Measurements from ENCODE around the gene TMTC2.

TMTC2 gene

GRCh38 chr12:82886671-82887340 lies 200.1 kb downstream of the TMTC2 start:
- TF ChIP-seq CTCF (conservative IDR thresholded peaks at IDR 0.05; ENCODE audit: low read depth, low read length) = no peak
- H3K79me2 ChIP-seq (ENCODE audit: insufficient read depth, low read depth) = no peaks in the 10 kb centered on the region
- no peaks in the 10 kb centered on the region for H4K20me1 ChIP-seq (ENCODE audit: insufficient read depth)
- H2AFZ ChIP-seq (ENCODE audit: low read depth) = no peak overlapping the region
- no peak overlapping the region for H3K4me3 ChIP-seq (IDR thresholded peaks at IDR 0.05; ENCODE audit: insufficient read depth, low read depth, low read length)
- H3K36me3 ChIP-seq (ENCODE audit: insufficient read depth) = no peaks in the 10 kb centered on the region
- no peaks in the 10 kb centered on the region for H3K27me3 ChIP-seq (ENCODE audit: insufficient read depth, low read depth)
- H3K4me1 ChIP-seq (ENCODE audit: low read depth, poor library complexity, severe bottlenecking) = no peaks in the 10 kb centered on the region
- H3K4me2 ChIP-seq = no peak overlapping the region
- no peak overlapping the region for H3K9ac ChIP-seq
- no peak overlapping the region for H3K27ac ChIP-seq

- H3K27me3 ChIP-seq (ENCODE audit: insufficient read depth, low read depth) = no peaks in the 10 kb centered on the region
- TF ChIP-seq CTCF (conservative IDR thresholded peaks at IDR 0.05; ENCODE audit: low read depth, low read length) = no peak
- H3K79me2 ChIP-seq (ENCODE audit: insufficient read depth, low read depth) = no peaks in the 10 kb centered on the region
- no peak overlapping the region for H3K4me3 ChIP-seq (IDR thresholded peaks at IDR 0.05; ENCODE audit: insufficient read depth, low read depth, low read length)
- H3K27ac ChIP-seq = no peak overlapping the region
- H4K20me1 ChIP-seq (ENCODE audit: insufficient read depth) = no peaks in the 10 kb centered on the region
- no peaks in the 10 kb centered on the region for H3K4me1 ChIP-seq (ENCODE audit: low read depth, poor library complexity, severe bottlenecking)
- no peak overlapping the region for H2AFZ ChIP-seq (ENCODE audit: low read depth)
- no peak overlapping the region for H3K9ac ChIP-seq
- H3K36me3 ChIP-seq (ENCODE audit: insufficient read depth) = no peaks in the 10 kb centered on the region
- no peak overlapping the region for H3K4me2 ChIP-seq
Measured at GRCh38 chr12:82893896-82894295, 207.2 kb downstream of the TMTC2 start.

GRCh38 chr12:82896277-82896676 lies 209.6 kb downstream of the TMTC2 start:
- H3K4me2 ChIP-seq = no peak overlapping the region
- no peaks in the 10 kb centered on the region for H3K27me3 ChIP-seq (ENCODE audit: insufficient read depth, low read depth)
- H3K4me3 ChIP-seq (IDR thresholded peaks at IDR 0.05; ENCODE audit: insufficient read depth, low read depth, low read length) = no peak overlapping the region
- no peaks in the 10 kb centered on the region for H3K36me3 ChIP-seq (ENCODE audit: insufficient read depth)
- no peak overlapping the region for H3K9ac ChIP-seq
- no peak overlapping the region for H3K27ac ChIP-seq
- H2AFZ ChIP-seq (ENCODE audit: low read depth) = no peak overlapping the region
- H3K79me2 ChIP-seq (ENCODE audit: insufficient read depth, low read depth) = no peaks in the 10 kb centered on the region
- TF ChIP-seq CTCF (conservative IDR thresholded peaks at IDR 0.05; ENCODE audit: low read depth, low read length) = no peak
- no peaks in the 10 kb centered on the region for H4K20me1 ChIP-seq (ENCODE audit: insufficient read depth)
- no peaks in the 10 kb centered on the region for H3K4me1 ChIP-seq (ENCODE audit: low read depth, poor library complexity, severe bottlenecking)

GRCh38 chr12:82896979-82897378 lies 210.3 kb downstream of the TMTC2 start:
- Histone ChIP-seq H3K4me3 (IDR thresholded peaks at IDR 0.05; ENCODE audit: insufficient read depth, low read depth, low read length) (no peak overlapping the region), H3K79me2 (ENCODE audit: insufficient read depth, low read depth) (no peaks in the 10 kb centered on the region), H3K27ac (no peak overlapping the region), H3K9ac (no peak overlapping the region), H4K20me1 (ENCODE audit: insufficient read depth) (no peaks in the 10 kb centered on the region), H2AFZ (ENCODE audit: low read depth) (no peak overlapping the region), H3K4me1 (ENCODE audit: low read depth, poor library complexity, severe bottlenecking) (no peaks in the 10 kb centered on the region), H3K27me3 (ENCODE audit: insufficient read depth, low read depth) (no peaks in the 10 kb centered on the region), H3K36me3 (ENCODE audit: insufficient read depth) (no peaks in the 10 kb centered on the region), H3K4me2 (no peak overlapping the region)
- TF ChIP-seq CTCF (conservative IDR thresholded peaks at IDR 0.05; ENCODE audit: low read depth, low read length) = no peak

Data from KMS-11 (cell line).